WTC11 (cell line): ENCODE results near the gene FBLN2. TPM values are rescaled to one million over a fixed set of nuclear protein-coding genes. Genes with fewer than 3 reads are reported as not detected.

Experiments used
- ATAC-seq: fragments of 200-7000 bp; cut with Tn5 transposase; 2 replicates; pipeline ENCODE4 v1.10.0; 2021; ENCODE audit warnings: mild to moderate bottlenecking, moderate library complexity
- CTCF ChIA-PET: fragments of 300-600 bp; sonication (Branson Sonifier 250); formaldehyde crosslinking; loops from one replicate; lab custom pipeline; 2021; ENCODE audit warnings: antibody characterized with exemption; lab: Charles Lee
- POLR2A ChIA-PET: fragments of 350-600 bp; sonication (Branson Sonifier 250); formaldehyde crosslinking; loops from one replicate; lab custom pipeline; 2021; ENCODE audit warnings: antibody characterized with exemption; lab: Charles Lee
- DNase-seq: peaks from one replicate; pipeline ENCODE4 v3.0.0; 2021; ENCODE audit warnings: low spot score
- H3K27ac Mint-ChIP-seq: 2 replicates; pipeline ENCODE4 v1.8.0; 2021; ENCODE audit warnings: mixed read lengths
- H3K27me3 Mint-ChIP-seq: 2 replicates; pipeline ENCODE4 v1.8.0; 2021; ENCODE audit warnings: low read depth, mild to moderate bottlenecking, moderate library complexity, mixed read lengths
- H3K36me3 Mint-ChIP-seq: 2 replicates; pipeline ENCODE4 v1.8.0; 2021; ENCODE audit warnings: mixed read lengths
- H3K4me1 Mint-ChIP-seq: 2 replicates; pipeline ENCODE4 v1.8.0; 2022; ENCODE audit warnings: mixed read lengths
- H3K4me3 Mint-ChIP-seq: 2 replicates; pipeline ENCODE4 v1.8.0; 2021; ENCODE audit warnings: mild to moderate bottlenecking, moderate library complexity, mixed read lengths
- H3K9me3 Mint-ChIP-seq: 2 replicates; pipeline ENCODE4 v1.8.0; 2021; ENCODE audit warnings: mixed read lengths
- AFF4 ChIP-seq: sonication (generic); formaldehyde crosslinking; IDR thresholded peaks from 2 replicates; pipeline ENCODE4 v1.8.1; 2023; ENCODE audit warnings: mild to moderate bottlenecking, missing genetic modification reagents, borderline replicate concordance
- FOXP1 ChIP-seq: sonication (generic); formaldehyde crosslinking; IDR thresholded peaks from 2 replicates; pipeline ENCODE4 v1.8.0; 2022; ENCODE audit warnings: missing genetic modification reagents, mild to moderate bottlenecking, moderate library complexity, borderline replicate concordance
- HMGA2 ChIP-seq: fragments of 250-450 bp; sonication (Bioruptor Pico); IDR thresholded peaks from 2 replicates; pipeline ENCODE4 v1.4.0; 2021; ENCODE audit warnings: mild to moderate bottlenecking, moderate library complexity
- KAT7 ChIP-seq: sonication (generic); formaldehyde crosslinking; IDR thresholded peaks from 2 replicates; pipeline ENCODE4 v1.8.1; 2023; ENCODE audit warnings: missing genetic modification reagents, mild to moderate bottlenecking, borderline replicate concordance
- MLX ChIP-seq: sonication (generic); formaldehyde crosslinking; IDR thresholded peaks from 2 replicates; pipeline ENCODE4 v1.8.1; 2023; ENCODE audit warnings: mild to moderate bottlenecking, missing genetic modification reagents, moderate library complexity
- MXD4 ChIP-seq: fragments of 250-450 bp; sonication (Bioruptor Pico); IDR thresholded peaks from 2 replicates; pipeline ENCODE4 v1.8.0; 2021; ENCODE audit warnings: mild to moderate bottlenecking, moderate library complexity, borderline replicate concordance
- NFE2L1 ChIP-seq: sonication (generic); formaldehyde crosslinking; IDR thresholded peaks from 2 replicates; pipeline ENCODE4 v1.8.1; 2023; ENCODE audit warnings: missing genetic modification reagents
- NR3C1 ChIP-seq: sonication (generic); formaldehyde crosslinking; conservative IDR thresholded peaks from 2 replicates; pipeline ENCODE4 v1.8.1; 2023; ENCODE audit warnings: low read depth, mild to moderate bottlenecking, missing genetic modification reagents
- PRRX2 ChIP-seq: fragments of 250-450 bp; sonication (Bioruptor Pico); IDR thresholded peaks from 2 replicates; pipeline ENCODE4 v1.8.0; 2021; ENCODE audit warnings: mild to moderate bottlenecking
- RELA ChIP-seq: sonication (generic); formaldehyde crosslinking; IDR thresholded peaks from 2 replicates; pipeline ENCODE4 v1.8.1; 2022; ENCODE audit warnings: missing genetic modification reagents, mild to moderate bottlenecking, borderline replicate concordance
- RORB ChIP-seq: fragments of 250-450 bp; sonication (Bioruptor Pico); IDR thresholded peaks from 2 replicates; pipeline ENCODE4 v1.9.0; 2021; ENCODE audit warnings: mild to moderate bottlenecking
- SMAD3 ChIP-seq: sonication (generic); formaldehyde crosslinking; IDR thresholded peaks from 2 replicates; pipeline ENCODE4 v1.8.0; 2022; ENCODE audit warnings: missing genetic modification reagents, mild to moderate bottlenecking, borderline replicate concordance
- SP1 ChIP-seq: sonication (generic); formaldehyde crosslinking; conservative IDR thresholded peaks from 2 replicates; pipeline ENCODE4 v1.8.1; 2022; ENCODE audit warnings: missing genetic modification reagents
- TCF7 ChIP-seq: sonication (generic); formaldehyde crosslinking; IDR thresholded peaks from 2 replicates; pipeline ENCODE4 v1.8.0; 2022; ENCODE audit warnings: mild to moderate bottlenecking, low read depth, missing genetic modification reagents, moderate library complexity
- ZBTB43 ChIP-seq: sonication (generic); formaldehyde crosslinking; IDR thresholded peaks from 2 replicates; pipeline ENCODE4 v1.8.1; 2023; ENCODE audit warnings: mild to moderate bottlenecking, missing genetic modification reagents
- ZNF263 ChIP-seq: sonication (generic); formaldehyde crosslinking; IDR thresholded peaks from 2 replicates; pipeline ENCODE4 v1.8.1; 2022; ENCODE audit warnings: low read depth, mild to moderate bottlenecking, moderate library complexity, missing genetic modification reagents
- ZNF281 ChIP-seq: sonication (generic); formaldehyde crosslinking; IDR thresholded peaks from 2 replicates; pipeline ENCODE4 v1.8.0; 2023; ENCODE audit warnings: mild to moderate bottlenecking, missing genetic modification reagents
- total RNA-seq: library from RNA; stranded (reverse); gene quantifications from 3 replicates; pipeline ENCODE4 v1.2.3, GENCODE V29; 2021

The FBLN2 gene
- total RNA-seq, 1 experiment from 2014 or later = 20.7 TPM

GRCh38 chr3:13599887-13600450 lies 51.0 kb downstream of the FBLN2 start:
- POLR2A ChIA-PET = interaction anchor here (0.9 kb wide), 1 partner anchor 35 kb away, joined by 3 read pairs; no protein-coding TSS in a partner anchor
- H3K27ac Mint-ChIP-seq = no peak overlapping the region
- no peak for ATAC-seq
- no peaks in the 10 kb centered on the region for H3K9me3 Mint-ChIP-seq
- CTCF ChIA-PET = interaction anchor here (0.7 to 1.3 kb wide), 2 partner anchors 48 to 410 kb away, joined by 3 to 4 read pairs; no protein-coding TSS in a partner anchor
- no peaks in the 10 kb centered on the region for H3K36me3 Mint-ChIP-seq
- H3K4me3 Mint-ChIP-seq = no peak overlapping the region
- TF ChIP-seq AFF4 (CRISPR knock-in tag) (no peak), SMAD3 (CRISPR knock-in tag) (no peak), HMGA2 (CRISPR knock-in tag) (no peak), NR3C1 (CRISPR knock-in tag) (no peak)
- TF ChIP-seq, all 79 proteins: peak for 0
- no peak for DNase-seq
- H3K4me1 Mint-ChIP-seq = peaks cover 26% of the 10 kb centered on the region
- 0 out of 2 replicates have a peak, but pooled peaks cover under 1% of the 10 kb centered on the region for H3K27me3 Mint-ChIP-seq

- ChIA-PET POLR2A (no interaction called here), CTCF (interaction anchor here (0.6 to 1.3 kb wide), 3 partner anchors 14 to 456 kb away, joined by 3 to 4 read pairs (median 3); no protein-coding TSS in a partner anchor)
- no peak overlapping the region for H3K4me3 Mint-ChIP-seq
- H3K9me3 Mint-ChIP-seq = no peaks in the 10 kb centered on the region
- no peak for ATAC-seq
- DNase-seq = no peak
- H3K27me3 Mint-ChIP-seq = no peaks in the 10 kb centered on the region
- no peak for TF ChIP-seq TCF7 (CRISPR knock-in tag)
- no peak for TF ChIP-seq MXD4 (CRISPR knock-in tag)
- TF ChIP-seq MLX (CRISPR knock-in tag) = no peak
- TF ChIP-seq ZBTB43 (CRISPR knock-in tag) = no peak
- no peak for TF ChIP-seq RORB
- TF ChIP-seq FOXP1 (CRISPR knock-in tag) = no peak
- TF ChIP-seq RELA (CRISPR knock-in tag) = no peak
- TF ChIP-seq ZNF263 (CRISPR knock-in tag) = no peak
- no peak for TF ChIP-seq NR3C1 (CRISPR knock-in tag)
- no peak for TF ChIP-seq NFE2L1 (CRISPR knock-in tag)
- no peak for TF ChIP-seq PRRX2 (CRISPR knock-in tag)
- TF ChIP-seq KAT7 = no peak
- no peak for TF ChIP-seq SP1 (CRISPR knock-in tag)
- TF ChIP-seq ZNF281 (CRISPR knock-in tag) = no peak
- H3K4me1 Mint-ChIP-seq = peaks cover 15% of the 10 kb centered on the region
- peak overlapping the region; percentile 15; the same call in 1 of the 2 replicates for H3K27ac Mint-ChIP-seq
- no peaks in the 10 kb centered on the region for H3K36me3 Mint-ChIP-seq
These were observed 52.2 kb downstream of the FBLN2 start for GRCh38 chr3:13600950-13601691.
